ENCODE measurements around the gene EPS15. TPM values are rescaled to one million over a fixed set of nuclear protein-coding genes. Genes with fewer than 3 reads are reported as not detected.
A peak's percentile ranks its signal among the peaks of the same experiment; 100 is the strongest.

EPS15 gene
- total RNA-seq, 2 donors from 2014 or later: 40.3 to 55.8 TPM

DNA sequence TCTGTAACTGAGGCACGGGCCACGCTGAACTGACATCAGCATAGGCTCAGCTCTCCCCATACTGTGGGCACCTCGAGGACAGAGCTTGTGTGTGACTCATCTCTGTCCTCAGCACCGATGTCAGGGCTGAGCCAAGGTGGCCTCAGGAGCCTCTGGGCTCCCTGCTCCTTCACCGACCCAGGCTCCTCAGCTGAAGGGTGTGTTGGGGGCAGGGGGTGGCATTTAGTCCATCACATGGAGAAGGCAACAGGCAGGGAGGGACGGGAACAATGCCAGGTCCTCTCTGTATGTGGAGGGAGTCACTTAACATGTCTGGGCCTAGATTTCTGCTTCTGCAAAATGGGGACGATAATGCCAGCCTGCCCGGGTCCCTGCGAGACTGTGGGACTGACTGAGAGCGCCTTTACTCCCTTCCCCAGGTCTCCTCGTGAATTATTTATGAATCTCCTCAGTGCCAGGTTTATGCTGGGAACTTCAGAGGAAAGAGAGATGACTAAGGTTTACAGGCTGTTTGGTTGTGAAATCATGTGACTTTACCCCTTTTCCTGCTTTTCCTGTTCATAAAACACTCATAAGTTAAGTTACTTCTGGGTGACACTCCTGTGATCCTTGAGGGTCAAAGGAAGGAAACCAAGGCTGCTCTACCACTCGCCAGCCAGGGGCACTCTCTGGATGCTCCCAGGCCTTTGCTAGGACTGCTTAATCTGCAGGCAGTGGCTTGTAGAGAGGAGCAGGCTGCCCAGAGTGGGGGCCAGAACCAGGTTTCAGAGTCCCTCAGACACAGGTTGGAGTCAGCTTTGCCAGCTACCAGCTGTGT is 204.9 kb downstream of the EPS15 start:
- H3K27me3 ChIP-seq: no peaks in the 10 kb centered on the region
- DNase-seq: peak; percentile 57
- TF ChIP-seq, protein P1, sequence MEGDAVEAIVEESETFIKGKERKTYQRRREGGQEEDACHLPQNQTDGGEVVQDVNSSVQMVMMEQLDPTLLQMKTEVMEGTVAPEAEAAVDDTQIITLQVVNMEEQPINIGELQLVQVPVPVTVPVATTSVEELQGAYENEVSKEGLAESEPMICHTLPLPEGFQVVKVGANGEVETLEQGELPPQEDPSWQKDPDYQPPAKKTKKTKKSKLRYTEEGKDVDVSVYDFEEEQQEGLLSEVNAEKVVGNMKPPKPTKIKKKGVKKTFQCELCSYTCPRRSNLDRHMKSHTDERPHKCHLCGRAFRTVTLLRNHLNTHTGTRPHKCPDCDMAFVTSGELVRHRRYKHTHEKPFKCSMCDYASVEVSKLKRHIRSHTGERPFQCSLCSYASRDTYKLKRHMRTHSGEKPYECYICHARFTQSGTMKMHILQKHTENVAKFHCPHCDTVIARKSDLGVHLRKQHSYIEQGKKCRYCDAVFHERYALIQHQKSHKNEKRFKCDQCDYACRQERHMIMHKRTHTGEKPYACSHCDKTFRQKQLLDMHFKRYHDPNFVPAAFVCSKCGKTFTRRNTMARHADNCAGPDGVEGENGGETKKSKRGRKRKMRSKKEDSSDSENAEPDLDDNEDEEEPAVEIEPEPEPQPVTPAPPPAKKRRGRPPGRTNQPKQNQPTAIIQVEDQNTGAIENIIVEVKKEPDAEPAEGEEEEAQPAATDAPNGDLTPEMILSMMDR (IDR thresholded peaks at IDR 0.05): no peak
- no peak overlapping the region for H3K4me3 ChIP-seq
- H3K9ac ChIP-seq (ENCODE audit: low read depth in 2 of 2, low read length in 2 of 2): peak overlapping the region in 1 of 2 donors; percentile 89
- peaks cover 17% of the 10 kb centered on the region for H3K4me1 ChIP-seq
- H3K27ac ChIP-seq: peak overlapping the region; percentile 85
- no peaks in the 10 kb centered on the region for H3K36me3 ChIP-seq
- no peaks in the 10 kb centered on the region for H3K9me3 ChIP-seq
- intact Hi-C loops (cut with DNase I): no loop called here

DNA sequence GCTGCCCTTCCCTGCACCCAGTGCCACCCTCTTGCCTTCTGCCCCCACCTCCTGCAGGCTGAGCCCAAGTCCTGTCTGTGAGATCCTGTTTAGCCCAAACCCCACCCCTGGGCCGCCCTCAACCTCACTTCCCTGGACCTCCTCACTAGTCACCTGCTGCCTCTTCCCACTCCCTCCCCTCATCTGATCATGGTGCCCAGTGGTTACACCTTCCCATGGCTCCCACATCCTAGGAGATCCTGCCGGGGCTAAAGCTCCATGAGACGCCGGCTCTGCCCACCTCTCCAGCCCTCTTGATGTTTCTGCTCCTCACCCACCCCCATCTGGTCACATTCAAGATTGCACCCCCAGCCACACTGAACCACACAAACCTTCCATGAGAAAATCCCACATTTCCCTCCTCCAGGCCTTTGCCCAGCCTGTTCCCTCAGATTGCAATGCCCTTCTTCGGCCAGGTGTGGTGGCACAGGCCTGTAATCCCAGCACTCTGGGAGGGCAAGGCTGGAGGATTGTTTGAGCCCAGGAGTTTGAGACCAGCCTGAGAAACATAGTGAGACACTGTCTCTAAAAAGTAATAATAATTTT is 205.7 kb downstream of the EPS15 start:
- intact Hi-C loops (cut with DNase I): no loop called here
- H3K27me3 ChIP-seq: no peaks in the 10 kb centered on the region
- peak overlapping the region; percentile 85 for H3K27ac ChIP-seq
- no peaks in the 10 kb centered on the region for H3K36me3 ChIP-seq
- peaks cover 17% of the 10 kb centered on the region for H3K4me1 ChIP-seq
- H3K9ac ChIP-seq (ENCODE audit: low read depth in 2 of 2, low read length in 2 of 2): no peak overlapping the region
- no peak for DNase-seq
- H3K9me3 ChIP-seq: no peaks in the 10 kb centered on the region
- no peak overlapping the region for H3K4me3 ChIP-seq
- TF ChIP-seq, protein P1 (IDR thresholded peaks at IDR 0.05): peak; percentile 23

DNA sequence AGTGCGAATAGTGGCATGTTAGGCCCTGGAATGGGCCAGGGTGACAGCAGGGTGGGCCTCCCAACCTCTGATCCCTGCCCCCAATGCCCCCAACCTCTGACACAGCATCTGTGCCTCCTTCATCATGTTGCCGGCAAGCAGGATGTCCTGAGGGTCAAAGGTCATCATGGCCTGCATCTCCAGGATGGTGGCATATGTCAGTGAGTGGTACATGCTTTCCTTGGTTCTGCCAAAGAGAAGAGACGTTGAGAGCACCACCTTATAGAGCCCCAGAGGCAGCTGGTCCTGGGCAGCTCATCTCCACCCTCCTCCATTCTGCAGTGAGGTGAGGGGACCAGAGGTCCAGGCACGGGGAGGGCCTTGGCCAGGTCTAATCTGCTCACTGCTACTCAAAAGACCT is 206.3 kb downstream of the EPS15 start:
- Histone ChIP-seq H3K9ac (ENCODE audit: low read depth in 2 of 2, low read length in 2 of 2) (no peak overlapping the region), H3K4me3 (no peak overlapping the region), H3K36me3 (no peaks in the 10 kb centered on the region), H3K9me3 (no peaks in the 10 kb centered on the region), H3K4me1 (peaks cover 17% of the 10 kb centered on the region), H3K27ac (no peak overlapping the region), H3K27me3 (no peaks in the 10 kb centered on the region)
- intact Hi-C loops (cut with DNase I): no loop called here
- no peak for DNase-seq
- TF ChIP-seq, protein P1 (IDR thresholded peaks at IDR 0.05): no peak

DNA sequence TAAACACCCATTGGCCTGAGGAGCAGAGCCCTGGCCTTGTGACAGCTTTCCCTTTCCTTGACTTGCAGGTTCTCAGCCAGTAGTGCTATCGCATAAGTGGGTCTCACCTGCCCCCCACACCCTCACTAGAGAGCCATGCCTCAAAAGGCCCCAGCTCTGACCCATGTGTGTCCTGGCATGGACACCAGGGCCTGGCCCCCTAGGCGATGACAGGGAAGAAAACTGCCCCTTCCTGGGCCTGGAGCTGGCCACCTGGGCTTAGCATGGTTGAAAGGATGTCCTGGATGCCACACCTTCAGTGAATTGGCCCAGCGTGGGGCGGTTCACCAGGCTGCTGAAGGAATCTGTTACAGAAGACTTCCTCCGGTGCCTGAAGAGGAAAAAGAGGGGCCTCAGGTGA is 207.2 kb downstream of the EPS15 start:
- Histone ChIP-seq H3K27ac (no peak overlapping the region), H3K27me3 (no peaks in the 10 kb centered on the region), H3K36me3 (no peaks in the 10 kb centered on the region), H3K9me3 (no peaks in the 10 kb centered on the region), H3K4me3 (no peak overlapping the region), H3K4me1 (peaks cover 17% of the 10 kb centered on the region), H3K9ac (ENCODE audit: low read depth in 2 of 2, low read length in 2 of 2) (no peak overlapping the region)
- intact Hi-C loops (cut with DNase I): no loop called here
- TF ChIP-seq, protein P1 (IDR thresholded peaks at IDR 0.05): no peak
- no peak for DNase-seq

DNA sequence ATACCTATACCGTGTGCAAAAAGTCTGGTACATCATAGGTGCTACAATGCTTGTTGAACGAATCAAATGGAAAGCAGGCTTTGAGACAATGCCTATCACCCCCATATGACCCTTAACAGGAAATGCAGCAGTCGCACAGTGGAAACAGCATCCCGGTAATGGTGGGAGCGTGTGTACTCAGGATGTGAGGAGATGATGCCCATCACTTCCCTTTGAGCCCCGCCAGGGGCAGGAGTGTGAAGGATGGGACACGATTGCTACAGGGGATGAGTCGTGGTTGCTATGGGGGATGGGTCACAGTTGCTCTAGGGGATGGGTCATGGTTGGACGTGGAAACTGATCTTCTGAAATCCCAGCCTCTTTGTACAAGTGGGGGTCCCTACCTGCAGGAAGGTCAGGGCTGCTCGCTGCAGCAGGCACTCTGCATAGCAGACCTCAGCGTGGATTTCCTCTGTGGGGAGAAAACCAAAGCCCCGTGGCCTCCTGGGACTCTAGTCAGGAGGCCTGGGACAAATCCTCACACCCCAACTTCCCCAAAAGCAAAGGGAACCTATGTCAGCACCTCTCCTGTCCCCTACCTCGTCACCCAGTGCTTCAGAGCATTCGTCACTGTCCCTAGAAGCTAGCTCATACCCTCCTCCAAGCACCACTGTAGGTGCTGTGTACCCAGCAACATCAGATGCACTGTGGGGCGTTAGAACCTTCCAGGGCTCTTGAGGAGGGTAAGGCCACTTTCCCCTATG is 208.0 kb downstream of the EPS15 start:
- H3K4me3 ChIP-seq: no peak overlapping the region
- no peak for DNase-seq
- TF ChIP-seq, protein P1 (IDR thresholded peaks at IDR 0.05): no peak

More for the DNA sequence above, 208.0 kb downstream of the EPS15 start:
- Histone ChIP-seq H3K9me3 (no peaks in the 10 kb centered on the region), H3K27me3 (no peaks in the 10 kb centered on the region), H3K27ac (no peak overlapping the region), H3K9ac (ENCODE audit: low read depth in 2 of 2, low read length in 2 of 2) (no peak overlapping the region), H3K36me3 (no peaks in the 10 kb centered on the region), H3K4me1 (peaks cover 17% of the 10 kb centered on the region)
- intact Hi-C loops (cut with DNase I): no loop called here
